ENCODE data around the gene ARHGAP33.

DNA sequence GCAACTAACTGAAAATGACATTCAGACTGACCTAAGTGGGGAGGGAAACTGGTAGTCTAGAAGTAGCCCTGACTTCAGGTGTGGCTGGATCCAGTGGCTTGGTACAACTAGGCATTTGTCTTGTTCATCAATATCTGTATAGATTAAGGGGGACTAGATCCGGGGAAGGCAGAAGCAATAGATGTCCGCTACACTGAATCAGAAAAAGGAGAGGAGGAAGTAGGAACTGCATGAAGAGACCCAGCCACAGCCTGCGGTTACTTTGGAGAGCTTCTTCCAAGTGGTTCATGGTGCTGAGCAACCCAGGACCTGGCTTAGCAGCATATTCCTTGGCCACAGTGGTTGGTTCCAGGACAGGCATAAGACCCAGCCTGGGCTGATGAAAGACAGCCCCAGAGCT is 47.2 kb downstream of the ARHGAP33 start:
- TF ChIP-seq CTCF (IDR thresholded peaks at IDR 0.05) (no peak), POLR2A (IDR thresholded peaks at IDR 0.05) (no peak)

All from thyroid gland (tissue), 4 donors.